H9 (cell line): Measurements from ENCODE around the gene REEP3. TPM values are rescaled to one million over a fixed set of nuclear protein-coding genes. Genes with fewer than 3 reads are reported as not detected.

ENCODE experiments used
- DNase-seq: peaks from one replicate; pipeline ENCODE4 v3.0.0-alpha.2; 2017
- H2AFZ ChIP-seq: one replicate; pipeline ENCODE4 v1.6.1; 2013; ENCODE audit warnings: mild to moderate bottlenecking, low read length, control low read depth, moderate library complexity
- H2AK5ac ChIP-seq: 2 replicates; pipeline ENCODE4 v1.6.1; 2013; ENCODE audit warnings: low read length, control low read depth, mixed read lengths; ENCODE audit not compliant: insufficient read length
- H2BK120ac ChIP-seq: one replicate; pipeline ENCODE4 v1.6.1; 2013; ENCODE audit warnings: low read depth, mild to moderate bottlenecking, low read length, control low read depth, inconsistent platforms; ENCODE audit not compliant: poor library complexity, severe bottlenecking
- H2BK12ac ChIP-seq: 2 replicates; pipeline ENCODE4 v1.6.1; 2013; ENCODE audit warnings: low read length, control low read depth, mixed read lengths, low read depth; ENCODE audit not compliant: insufficient read length
- H2BK15ac ChIP-seq: 2 replicates; pipeline ENCODE4 v1.6.1; 2013; ENCODE audit warnings: low read depth, low read length, control low read depth
- H2BK20ac ChIP-seq: one replicate; pipeline ENCODE4 v1.6.1; 2013; ENCODE audit warnings: low read depth, mild to moderate bottlenecking, low read length, control low read depth, inconsistent platforms; ENCODE audit not compliant: poor library complexity, severe bottlenecking
- H2BK5ac ChIP-seq: 2 replicates; pipeline ENCODE4 v1.6.1; 2013; ENCODE audit warnings: low read length, control low read depth, mixed read lengths; ENCODE audit not compliant: insufficient read length
- H3K14ac ChIP-seq: 2 replicates; pipeline ENCODE4 v1.6.1; 2013; ENCODE audit warnings: low read length, control low read depth; ENCODE audit not compliant: insufficient read depth
- H3K18ac ChIP-seq: 2 replicates; pipeline ENCODE4 v1.6.1; 2013; ENCODE audit warnings: low read depth, mild to moderate bottlenecking, mixed read lengths, low read length, control low read depth; ENCODE audit not compliant: insufficient read length
- H3K23ac ChIP-seq: 2 replicates; pipeline ENCODE4 v1.6.1; 2013; ENCODE audit warnings: low read length, control low read depth, mixed read lengths, low read depth; ENCODE audit not compliant: insufficient read length
- H3K23me2 ChIP-seq: 2 replicates; pipeline ENCODE4 v1.6.1; 2013; ENCODE audit warnings: low read depth, mild to moderate bottlenecking, mixed read lengths, low read length, control low read depth; ENCODE audit not compliant: insufficient read length, poor library complexity, severe bottlenecking
- H3K27ac ChIP-seq: 2 replicates; pipeline ENCODE4 v1.5.1; 2013; ENCODE audit warnings: low read length, control low read depth, mixed read lengths, low read depth; ENCODE audit not compliant: insufficient read length
- H3K27me3 ChIP-seq: 2 replicates; pipeline ENCODE4 v1.6.1; 2013; ENCODE audit warnings: low read length, control low read depth, inconsistent platforms; ENCODE audit not compliant: insufficient read depth
- H3K4ac ChIP-seq: 2 replicates; pipeline ENCODE4 v1.6.1; 2013; ENCODE audit warnings: low read depth, mild to moderate bottlenecking, control low read depth, inconsistent platforms, low read length, moderate library complexity
- H3K4me1 ChIP-seq: 2 replicates; pipeline ENCODE4 v1.6.1; 2013; ENCODE audit warnings: low read length, control low read depth, inconsistent platforms; ENCODE audit not compliant: insufficient read depth
- H3K4me2 ChIP-seq: 2 replicates; pipeline ENCODE4 v1.6.1; 2013; ENCODE audit warnings: low read length, control low read depth, mixed read lengths; ENCODE audit not compliant: insufficient read length, insufficient read depth
- H3K56ac ChIP-seq: 2 replicates; pipeline ENCODE4 v1.6.1; 2013; ENCODE audit warnings: low read depth, mild to moderate bottlenecking, mixed read lengths, low read length, control low read depth; ENCODE audit not compliant: insufficient read length
- H3K79me1 ChIP-seq: 2 replicates; pipeline ENCODE4 v1.6.1; 2013; ENCODE audit warnings: low read depth, mild to moderate bottlenecking, moderate library complexity, low read length, control low read depth, inconsistent platforms; ENCODE audit not compliant: insufficient read depth, poor library complexity, severe bottlenecking
- H3K79me2 ChIP-seq: 2 replicates; pipeline ENCODE4 v1.6.1; 2013; ENCODE audit warnings: low read length, control low read depth, inconsistent platforms; ENCODE audit not compliant: insufficient read depth
- H3K9ac ChIP-seq: 2 replicates; pipeline ENCODE4 v1.6.1; 2013; ENCODE audit warnings: low read length, control low read depth, mixed read lengths; ENCODE audit not compliant: insufficient read length; ENCODE audit errors: extremely low read depth
- H3K9me3 ChIP-seq: one replicate; pipeline ENCODE4 v1.6.1; 2013; ENCODE audit warnings: low read depth, low read length, inconsistent platforms; ENCODE audit not compliant: control insufficient read depth
- H3T11ph ChIP-seq: one replicate; pipeline ENCODE4 v1.6.1; 2013; ENCODE audit warnings: mild to moderate bottlenecking, low read length, control low read depth, inconsistent platforms
- H4K20me1 ChIP-seq: one replicate; pipeline ENCODE4 v1.6.1; 2013; ENCODE audit not compliant: control insufficient read depth, insufficient read length, insufficient read depth
- H4K5ac ChIP-seq: 2 replicates; pipeline ENCODE4 v1.6.1; 2013; ENCODE audit warnings: low read depth, mild to moderate bottlenecking, mixed read lengths, low read length, control low read depth; ENCODE audit not compliant: insufficient read length
- H4K8ac ChIP-seq: replicated peaks from 2 replicates; pipeline ENCODE4 v1.6.1; 2013; ENCODE audit warnings: low read length, control low read depth, mixed read lengths, low read depth; ENCODE audit not compliant: insufficient read length
- H4K91ac ChIP-seq: 2 replicates; pipeline ENCODE4 v1.6.1; 2013; ENCODE audit warnings: low read depth, mild to moderate bottlenecking, moderate library complexity, mixed read lengths, low read length, control low read depth; ENCODE audit not compliant: insufficient read length
- H3K27ac Mint-ChIP-seq, 3 experiments: 2 replicates in 2 of 3; 3 replicates in 1 of 3; pipeline ENCODE4 v1.8.0; 2020 to 2021; ENCODE audit warnings: mixed read lengths in 3 of 3, mild to moderate bottlenecking in 1 of 3, moderate library complexity in 1 of 3
- H3K27me3 Mint-ChIP-seq: 2 replicates; pipeline ENCODE4 v1.8.0; 2021; ENCODE audit warnings: low read depth, mild to moderate bottlenecking, moderate library complexity, mixed read lengths
- H3K36me3 Mint-ChIP-seq, 3 experiments: 2 replicates in 2 of 3; 3 replicates in 1 of 3; pipeline ENCODE4 v1.8.0; 2020 to 2021; ENCODE audit warnings: low read depth in 3 of 3, mixed read lengths in 3 of 3; ENCODE audit not compliant: insufficient read depth in 1 of 3
- H3K4me1 Mint-ChIP-seq, 2 experiments: 2 replicates each; pipeline ENCODE4 v1.8.0; 2020; ENCODE audit warnings: mixed read lengths in 2 of 2
- H3K4me3 Mint-ChIP-seq, 2 experiments: 2 replicates in 1 of 2; 3 replicates in 1 of 2; pipeline ENCODE4 v1.8.0; 2020 to 2021; ENCODE audit warnings: mild to moderate bottlenecking in 2 of 2, mixed read lengths in 2 of 2, moderate library complexity in 1 of 2
- H3K9me3 Mint-ChIP-seq, 2 experiments: 2 replicates in 1 of 2; 3 replicates in 1 of 2; pipeline ENCODE4 v1.8.0; 2020; ENCODE audit warnings: mild to moderate bottlenecking in 2 of 2, mixed read lengths in 2 of 2, moderate library complexity in 1 of 2
- CTCF ChIP-seq: fragments of 200-600 bp; sonication (generic); conservative IDR thresholded peaks from 3 replicates; pipeline ENCODE4 v1.8.0; 2021; ENCODE audit warnings: antibody characterized with exemption, mild to moderate bottlenecking
- WGBS: extraction: QIAGEN DNeasy Blood & Tissue Kit; methylation state at CpG from one replicate; pipeline ENCODE4 v1.1.7; 2013; ENCODE audit warnings: missing lambda C conversion rate, low lambda C conversion rate, mixed read lengths; ENCODE audit not compliant: insufficient read length; ENCODE audit errors: extremely low coverage; 5-methylcytosine and 5-hydroxymethylcytosine counted together
- total RNA-seq: library from RNA; stranded (reverse); gene quantifications from 2 replicates; pipeline ENCODE4 v1.2.1, GENCODE V29; 2021

Gene REEP3
- total RNA-seq, 1 experiment from 2014 or later, result 21.4 TPM

GRCh38 chr10:63516207-63516606, 5.0 kb upstream of the REEP3 start:
- TF ChIP-seq CTCF, result no peak
- H3K27ac ChIP-seq, result no peak overlapping the region
- no peak overlapping the region for H3K9ac ChIP-seq
- DNase-seq, result no peak
- no peak overlapping the region for H2BK20ac ChIP-seq
- H2BK12ac ChIP-seq, result no peak overlapping the region
- H3K79me2 ChIP-seq, result peaks cover 28% of the 10 kb centered on the region; the same call in 1 of the 2 replicates
- Mint-ChIP-seq H3K27me3 (no peaks in the 10 kb centered on the region), H3K4me3 (no peak overlapping the region), H3K36me3 (peaks cover 0 to 14% (median 13%) of the 10 kb centered on the region in 3 experiments; a peak in 6 of 7 replicates), H3K9me3 (peaks cover 0 to 13% of the 10 kb centered on the region in 2 experiments; a peak in 4 of 5 replicates), H3K4me1 (peaks cover 73 to 78% of the 10 kb centered on the region in 2 experiments), H3K27ac (peak overlapping the region in 1 of 3 experiments; percentile 99; a peak in 2 of 7 replicates)
- H4K5ac ChIP-seq, result no peak overlapping the region
- no peak overlapping the region for H3K23ac ChIP-seq
- no peak overlapping the region for H3T11ph ChIP-seq
- no peak overlapping the region for H3K4ac ChIP-seq
- no peak overlapping the region for H4K91ac ChIP-seq
- H2AK5ac ChIP-seq, result no peak overlapping the region
- H3K4me2 ChIP-seq, result no peak overlapping the region
- H3K27me3 ChIP-seq, result no peaks in the 10 kb centered on the region
- no CpG with 5 or more reads among the region's 1 CpG for WGBS
- H2BK5ac ChIP-seq, result no peak overlapping the region
- H4K20me1 ChIP-seq, result no peaks in the 10 kb centered on the region
- no peak overlapping the region for H3K56ac ChIP-seq
- no peak overlapping the region for H2AFZ ChIP-seq
- H3K4me1 ChIP-seq, result peaks cover 7% of the 10 kb centered on the region; the same call in 1 of the 2 replicates
- H2BK120ac ChIP-seq, result no peak overlapping the region
- H3K23me2 ChIP-seq, result no peaks in the 10 kb centered on the region
- H4K8ac ChIP-seq, result no peak overlapping the region
- H3K79me1 ChIP-seq, result peaks cover 4% of the 10 kb centered on the region
- no peaks in the 10 kb centered on the region for H3K9me3 ChIP-seq
- H2BK15ac ChIP-seq, result no peak overlapping the region
- H3K18ac ChIP-seq, result no peak overlapping the region
- H3K14ac ChIP-seq, result no peak overlapping the region
